Neural progenitor cell (in vitro differentiated cells): ENCODE measurements around the gene ZDHHC6. TPM values are rescaled to one million over a fixed set of nuclear protein-coding genes. Genes with fewer than 3 reads are reported as not detected.

Experiments
- DNase-seq: peaks from one replicate; pipeline ENCODE4 v3.0.0-alpha.2; 2016; ENCODE audit warnings: low spot score
- H2AFZ ChIP-seq: fragments of 200-600 bp; sonication (generic); replicated peaks from 2 replicates; pipeline ENCODE4 v1.6.1; 2016; ENCODE audit warnings: antibody characterized with exemption
- H3F3A ChIP-seq: fragments of 200-600 bp; sonication (generic); 2 replicates; pipeline ENCODE4 v1.6.1; 2016; ENCODE audit warnings: antibody characterized with exemption, low read depth
- H3K27ac ChIP-seq: fragments of 200-600 bp; sonication (generic); 2 replicates; pipeline ENCODE4 v1.5.1; 2016; ENCODE audit warnings: mild to moderate bottlenecking
- H3K27me3 ChIP-seq: fragments of 200-600 bp; sonication (generic); 2 replicates; pipeline ENCODE4 v1.6.1; 2016; ENCODE audit warnings: mild to moderate bottlenecking, moderate library complexity
- H3K36me3 ChIP-seq: fragments of 200-600 bp; sonication (generic); 2 replicates; pipeline ENCODE4 v1.5.1; 2016
- H3K4me1 ChIP-seq: fragments of 200-600 bp; sonication (generic); 2 replicates; pipeline ENCODE4 v1.6.1; 2016; ENCODE audit warnings: mixed run types
- H3K4me2 ChIP-seq: fragments of 200-600 bp; sonication (generic); 2 replicates; pipeline ENCODE4 v1.6.1; 2016
- H3K4me3 ChIP-seq: fragments of 200-600 bp; sonication (generic); 2 replicates; pipeline ENCODE4 v1.5.1; 2016
- H3K79me2 ChIP-seq: fragments of 200-600 bp; sonication (generic); 2 replicates; pipeline ENCODE4 v1.6.1; 2016; ENCODE audit warnings: low read depth
- H3K9ac ChIP-seq: fragments of 200-600 bp; sonication (generic); 2 replicates; pipeline ENCODE4 v1.6.1; 2016
- H3K9me3 ChIP-seq: fragments of 200-600 bp; sonication (generic); 2 replicates; pipeline ENCODE4 v1.5.1; 2016; ENCODE audit warnings: low read depth
- H4K20me1 ChIP-seq: fragments of 200-600 bp; sonication (generic); 2 replicates; pipeline ENCODE4 v1.6.1; 2016; ENCODE audit warnings: low read depth
- H3K27ac Mint-ChIP-seq: 3 replicates; pipeline ENCODE4 v1.8.0; 2021; ENCODE audit warnings: mixed read lengths
- H3K27me3 Mint-ChIP-seq: 2 replicates; pipeline ENCODE4 v1.8.0; 2022; ENCODE audit warnings: low read depth, mild to moderate bottlenecking, inconsistent platforms, moderate library complexity, mixed read lengths; ENCODE audit not compliant: insufficient read depth
- H3K36me3 Mint-ChIP-seq: 3 replicates; pipeline ENCODE4 v1.8.0; 2021; ENCODE audit warnings: mixed read lengths
- H3K4me1 Mint-ChIP-seq: 3 replicates; pipeline ENCODE4 v1.8.0; 2021; ENCODE audit warnings: mixed read lengths
- H3K4me3 Mint-ChIP-seq: 3 replicates; pipeline ENCODE4 v1.8.0; 2021; ENCODE audit warnings: mild to moderate bottlenecking, moderate library complexity, mixed read lengths
- H3K9me3 Mint-ChIP-seq: 3 replicates; pipeline ENCODE4 v1.8.0; 2020; ENCODE audit warnings: mixed read lengths
- EZH2 ChIP-seq: fragments of 200-600 bp; sonication (generic); IDR thresholded peaks from 2 replicates; pipeline ENCODE4 v1.6.1; 2017; ENCODE audit warnings: antibody characterized with exemption, mild to moderate bottlenecking, moderate library complexity
- EZH2phosphoT487 ChIP-seq: fragments of 200-600 bp; sonication (generic); IDR thresholded peaks from 2 replicates; pipeline ENCODE4 v1.6.1; 2017; ENCODE audit warnings: antibody characterized with exemption
- total RNA-seq: library from RNA; depleted of rRNA; stranded (reverse); fragments of >200 nt; gene quantifications from 2 replicates; pipeline ENCODE4 v1.2.3, GENCODE V29; 2015; ENCODE audit warnings: low replicate concordance
- TF ChIP-seq, protein P1 (sequence below): fragments of 200-600 bp; sonication (generic); IDR thresholded peaks from 2 replicates; pipeline ENCODE4 v1.5.1; 2017; ENCODE audit warnings: antibody characterized with exemption, mild to moderate bottlenecking

The ZDHHC6 gene, protein sequence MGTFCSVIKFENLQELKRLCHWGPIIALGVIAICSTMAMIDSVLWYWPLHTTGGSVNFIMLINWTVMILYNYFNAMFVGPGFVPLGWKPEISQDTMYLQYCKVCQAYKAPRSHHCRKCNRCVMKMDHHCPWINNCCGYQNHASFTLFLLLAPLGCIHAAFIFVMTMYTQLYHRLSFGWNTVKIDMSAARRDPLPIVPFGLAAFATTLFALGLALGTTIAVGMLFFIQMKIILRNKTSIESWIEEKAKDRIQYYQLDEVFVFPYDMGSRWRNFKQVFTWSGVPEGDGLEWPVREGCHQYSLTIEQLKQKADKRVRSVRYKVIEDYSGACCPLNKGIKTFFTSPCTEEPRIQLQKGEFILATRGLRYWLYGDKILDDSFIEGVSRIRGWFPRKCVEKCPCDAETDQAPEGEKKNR
- 28.2 and 37.7 TPM in 2 replicates for total RNA-seq

DNA sequence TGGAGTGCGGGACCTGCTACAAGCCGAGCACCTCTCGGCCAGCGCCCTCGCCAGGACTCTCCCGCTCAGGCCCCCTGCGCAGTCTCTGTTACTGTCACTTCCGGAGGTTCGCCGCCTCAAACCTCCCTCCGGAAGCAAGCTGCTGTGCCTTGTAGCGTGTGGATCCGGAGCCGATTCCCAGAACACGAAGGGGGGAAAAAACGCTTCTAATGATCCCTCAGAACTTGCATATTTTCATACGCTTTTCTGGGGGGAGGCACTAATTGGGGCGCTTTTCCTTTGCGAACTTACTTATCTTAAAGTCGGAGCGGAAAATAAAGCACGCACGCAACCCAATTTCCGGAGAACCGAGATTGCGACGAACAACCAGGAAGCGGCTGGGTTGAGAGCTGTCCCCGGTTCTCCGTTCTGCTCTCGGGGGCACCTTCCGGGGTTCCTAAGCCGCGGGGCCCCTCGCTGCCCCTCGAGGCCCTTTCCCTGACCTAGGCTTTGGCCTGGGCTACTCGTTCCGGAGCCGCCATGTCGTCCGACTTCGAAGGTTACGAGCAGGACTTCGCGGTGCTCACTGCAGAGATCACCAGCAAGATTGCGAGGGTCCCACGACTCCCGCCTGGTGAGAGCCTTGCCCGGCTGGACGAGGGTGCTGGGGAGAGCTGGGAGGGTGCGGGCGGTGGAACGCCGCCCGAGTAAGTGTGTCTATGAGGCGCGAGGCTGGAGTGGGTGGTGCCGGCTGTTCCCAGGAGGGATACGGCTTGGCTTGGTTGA lies at the start of gene ZDHHC6, which contains the start of gene VTI1A:
TSS of gene ZDHHC6 (minus strand) at position 60 of the 765 bp plus-strand sequence. CDS start 1,478 bp downstream, outside the sequence.
TSS of gene VTI1A (plus strand) at position 361 of the 765 bp plus-strand sequence. CDS start at position 520, 159 bp downstream.
- Histone ChIP-seq H3K27me3 (no peaks in the 10 kb centered on the region), H3K9ac (peak within 1 kb of the TSS; percentile 97), H3K9me3 (no peaks in the 10 kb centered on the region), H2AFZ (peak within 1 kb of the TSS; percentile 100), H3K79me2 (peaks cover 75% of the 10 kb centered on the region), H4K20me1 (no peaks in the 10 kb centered on the region), H3F3A (no peaks in the 10 kb centered on the region), H3K4me1 (peaks cover 15% of the 10 kb centered on the region), H3K4me3 (peak within 1 kb of the TSS; percentile 99), H3K4me2 (peak within 1 kb of the TSS; percentile 99), H3K36me3 (no peaks in the 10 kb centered on the region), H3K27ac (peak within 1 kb of the TSS; percentile 92)
- peak; percentile 91 for DNase-seq
- H3K9me3 Mint-ChIP-seq, result no peaks in the 10 kb centered on the region
- peak within 1 kb of the TSS; percentile 93 for H3K4me3 Mint-ChIP-seq
- H3K27me3 Mint-ChIP-seq, result no peaks in the 10 kb centered on the region
- peak within 1 kb of the TSS; percentile 99 for H3K27ac Mint-ChIP-seq
- peaks cover 11% of the 10 kb centered on the region for H3K4me1 Mint-ChIP-seq
- TF ChIP-seq, protein P1, sequence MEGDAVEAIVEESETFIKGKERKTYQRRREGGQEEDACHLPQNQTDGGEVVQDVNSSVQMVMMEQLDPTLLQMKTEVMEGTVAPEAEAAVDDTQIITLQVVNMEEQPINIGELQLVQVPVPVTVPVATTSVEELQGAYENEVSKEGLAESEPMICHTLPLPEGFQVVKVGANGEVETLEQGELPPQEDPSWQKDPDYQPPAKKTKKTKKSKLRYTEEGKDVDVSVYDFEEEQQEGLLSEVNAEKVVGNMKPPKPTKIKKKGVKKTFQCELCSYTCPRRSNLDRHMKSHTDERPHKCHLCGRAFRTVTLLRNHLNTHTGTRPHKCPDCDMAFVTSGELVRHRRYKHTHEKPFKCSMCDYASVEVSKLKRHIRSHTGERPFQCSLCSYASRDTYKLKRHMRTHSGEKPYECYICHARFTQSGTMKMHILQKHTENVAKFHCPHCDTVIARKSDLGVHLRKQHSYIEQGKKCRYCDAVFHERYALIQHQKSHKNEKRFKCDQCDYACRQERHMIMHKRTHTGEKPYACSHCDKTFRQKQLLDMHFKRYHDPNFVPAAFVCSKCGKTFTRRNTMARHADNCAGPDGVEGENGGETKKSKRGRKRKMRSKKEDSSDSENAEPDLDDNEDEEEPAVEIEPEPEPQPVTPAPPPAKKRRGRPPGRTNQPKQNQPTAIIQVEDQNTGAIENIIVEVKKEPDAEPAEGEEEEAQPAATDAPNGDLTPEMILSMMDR, result no peak
- TF ChIP-seq EZH2 (peak; percentile 62), EZH2phosphoT487 (no peak)
- no peaks in the 10 kb centered on the region for H3K36me3 Mint-ChIP-seq

- Histone ChIP-seq H4K20me1 (no peaks in the 10 kb centered on the region), H3K27me3 (no peaks in the 10 kb centered on the region), H3F3A (no peaks in the 10 kb centered on the region), H3K79me2 (no peaks in the 10 kb centered on the region), H3K4me3 (no peak overlapping the region), H3K27ac (no peak overlapping the region), H3K36me3 (no peaks in the 10 kb centered on the region), H3K4me1 (peaks cover 9% of the 10 kb centered on the region), H3K9ac (no peak overlapping the region), H3K4me2 (no peak overlapping the region), H3K9me3 (no peaks in the 10 kb centered on the region), H2AFZ (no peak overlapping the region)
- H3K27ac Mint-ChIP-seq, result no peak overlapping the region
- no peak for DNase-seq
- H3K9me3 Mint-ChIP-seq, result no peaks in the 10 kb centered on the region
- no peak overlapping the region for H3K4me3 Mint-ChIP-seq
- peaks cover 2% of the 10 kb centered on the region for H3K4me1 Mint-ChIP-seq
- TF ChIP-seq, protein P1, result no peak
- TF ChIP-seq EZH2 (no peak), EZH2phosphoT487 (no peak)
- H3K36me3 Mint-ChIP-seq, result no peaks in the 10 kb centered on the region
- H3K27me3 Mint-ChIP-seq, result peaks cover 2% of the 10 kb centered on the region
Observed at GRCh38 chr10:112492736-112493135, 46.0 kb upstream of the ZDHHC6 start.

- Histone ChIP-seq H3K27me3 (no peaks in the 10 kb centered on the region), H3K4me2 (no peak overlapping the region), H3K79me2 (no peaks in the 10 kb centered on the region), H3F3A (no peaks in the 10 kb centered on the region), H3K9ac (no peak overlapping the region), H3K4me3 (no peak overlapping the region), H3K36me3 (no peaks in the 10 kb centered on the region), H4K20me1 (no peaks in the 10 kb centered on the region), H3K9me3 (no peaks in the 10 kb centered on the region), H2AFZ (no peak overlapping the region), H3K27ac (no peak overlapping the region), H3K4me1 (peaks cover 9% of the 10 kb centered on the region)
- Mint-ChIP-seq H3K27ac (no peak overlapping the region), H3K27me3 (no peaks in the 10 kb centered on the region), H3K9me3 (no peaks in the 10 kb centered on the region), H3K4me1 (peaks cover 2% of the 10 kb centered on the region), H3K4me3 (no peak overlapping the region), H3K36me3 (no peaks in the 10 kb centered on the region)
- TF ChIP-seq EZH2phosphoT487, result no peak
- no peak for TF ChIP-seq EZH2
- TF ChIP-seq, protein P1, result no peak
- DNase-seq, result no peak
Observed at GRCh38 chr10:112491144-112491543, 44.4 kb upstream of the ZDHHC6 start.
